BE2C (cell line): Measurements from ENCODE around the gene RNASE1.
"Not testable (repeated sequence)": the region's sequence is repeated elsewhere in the genome, so short reads cannot be mapped to it uniquely, and the experiment has no call there.

Experiments
- DNase-seq: peaks from one replicate; pipeline ENCODE4 v3.0.0-alpha.2; 2020
- H3K27me3 ChIP-seq: fragments of 250-450 bp; sonication (Bioruptor Pico); 2 replicates; pipeline ENCODE4 v1.5.1; 2020; ENCODE audit warnings: mild to moderate bottlenecking
- H3K36me3 ChIP-seq: fragments of 250-450 bp; sonication (Bioruptor Pico); 2 replicates; pipeline ENCODE4 v1.5.1; 2020; ENCODE audit warnings: mild to moderate bottlenecking
- H3K4me1 ChIP-seq: fragments of 250-450 bp; sonication (Bioruptor Pico); 2 replicates; pipeline ENCODE4 v1.5.1; 2020
- H3K4me3 ChIP-seq: 2 replicates; pipeline ENCODE4 v1.5.1; 2011; ENCODE audit warnings: low read depth, low read length
- H3K9me3 ChIP-seq: fragments of 250-450 bp; sonication (Bioruptor Pico); 2 replicates; pipeline ENCODE4 v1.5.1; 2020
- TF ChIP-seq, protein P1 (sequence below): IDR thresholded peaks from 2 replicates; pipeline ENCODE4 v1.5.1; 2012; ENCODE audit warnings: mild to moderate bottlenecking, low read depth, low read length

Gene RNASE1

DNA sequence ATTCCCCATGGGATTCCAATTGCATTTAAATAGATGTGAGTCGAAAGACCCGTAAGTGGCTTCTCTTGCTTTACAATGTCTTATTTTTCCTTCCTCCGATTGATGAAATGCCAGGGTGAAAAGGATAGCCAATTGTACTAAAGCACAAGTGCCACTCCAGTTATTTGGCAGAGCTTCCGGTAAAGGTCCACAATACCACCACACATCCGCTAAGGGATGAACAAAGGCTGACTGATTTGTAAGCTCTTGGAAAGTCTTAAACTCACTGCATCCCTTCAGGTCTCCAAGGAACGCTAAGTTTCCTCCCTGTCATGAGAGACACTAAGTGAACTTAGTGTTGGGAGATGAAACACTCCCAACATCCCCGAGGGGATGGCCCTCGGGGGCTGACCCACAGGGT, 21.2 kb upstream of the RNASE1 start:
- H3K36me3 ChIP-seq: no peaks in the 10 kb centered on the region
- TF ChIP-seq, protein P1, sequence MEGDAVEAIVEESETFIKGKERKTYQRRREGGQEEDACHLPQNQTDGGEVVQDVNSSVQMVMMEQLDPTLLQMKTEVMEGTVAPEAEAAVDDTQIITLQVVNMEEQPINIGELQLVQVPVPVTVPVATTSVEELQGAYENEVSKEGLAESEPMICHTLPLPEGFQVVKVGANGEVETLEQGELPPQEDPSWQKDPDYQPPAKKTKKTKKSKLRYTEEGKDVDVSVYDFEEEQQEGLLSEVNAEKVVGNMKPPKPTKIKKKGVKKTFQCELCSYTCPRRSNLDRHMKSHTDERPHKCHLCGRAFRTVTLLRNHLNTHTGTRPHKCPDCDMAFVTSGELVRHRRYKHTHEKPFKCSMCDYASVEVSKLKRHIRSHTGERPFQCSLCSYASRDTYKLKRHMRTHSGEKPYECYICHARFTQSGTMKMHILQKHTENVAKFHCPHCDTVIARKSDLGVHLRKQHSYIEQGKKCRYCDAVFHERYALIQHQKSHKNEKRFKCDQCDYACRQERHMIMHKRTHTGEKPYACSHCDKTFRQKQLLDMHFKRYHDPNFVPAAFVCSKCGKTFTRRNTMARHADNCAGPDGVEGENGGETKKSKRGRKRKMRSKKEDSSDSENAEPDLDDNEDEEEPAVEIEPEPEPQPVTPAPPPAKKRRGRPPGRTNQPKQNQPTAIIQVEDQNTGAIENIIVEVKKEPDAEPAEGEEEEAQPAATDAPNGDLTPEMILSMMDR: no peak
- no peak for DNase-seq

DNA sequence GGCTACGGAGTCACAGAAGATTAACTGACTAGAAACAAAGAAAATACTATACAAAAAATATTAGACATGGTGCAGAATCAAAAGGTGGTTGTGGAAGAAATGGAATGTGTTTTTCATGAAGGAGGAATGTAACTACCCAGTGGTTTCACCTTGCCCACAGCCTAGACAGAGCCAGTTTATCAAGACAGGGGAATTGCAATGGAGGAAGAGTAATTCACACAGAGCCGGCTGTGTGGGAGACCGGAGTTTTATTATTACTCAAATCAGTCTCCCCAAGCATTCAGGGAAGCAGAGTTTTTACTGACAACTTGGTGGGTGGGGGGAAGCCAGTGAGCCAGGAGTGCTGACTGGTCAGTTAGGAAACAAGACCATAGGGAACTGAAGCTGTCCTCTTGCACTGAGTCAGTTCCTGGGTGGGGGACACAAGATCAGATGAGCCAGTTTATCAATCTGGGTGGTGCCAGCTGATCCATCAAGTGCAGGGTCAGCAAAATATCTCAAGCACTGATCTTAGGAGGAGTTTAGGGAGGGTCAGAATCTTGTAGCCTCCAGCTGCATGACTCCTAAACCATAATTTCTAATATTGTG, 19.0 kb upstream of the RNASE1 start:
- not testable (repeated sequence) for DNase-seq, H3K9me3 ChIP-seq, H3K36me3 ChIP-seq, H3K4me1 ChIP-seq, H3K4me3 ChIP-seq
- H3K27me3 ChIP-seq: peaks cover 57% of the 10 kb centered on the region

More for the DNA sequence above, 21.2 kb upstream of the RNASE1 start:
- Histone ChIP-seq H3K27me3 (peaks cover 46% of the 10 kb centered on the region), H3K9me3 (no peaks in the 10 kb centered on the region), H3K4me3 (no peak overlapping the region), H3K4me1 (no peaks in the 10 kb centered on the region)

- Histone ChIP-seq H3K36me3 (no peaks in the 10 kb centered on the region), H3K9me3 (no peaks in the 10 kb centered on the region), H3K4me1 (no peaks in the 10 kb centered on the region), H3K27me3 (peaks cover 60% of the 10 kb centered on the region), H3K4me3 (no peak overlapping the region)
- TF ChIP-seq, protein P1: no peak
- DNase-seq: no peak
Measured at GRCh38 chr14:20820063-20820904, 17.6 kb upstream of the RNASE1 start.

GRCh38 chr14:20818861-20819260, 16.2 kb upstream of the RNASE1 start:
- no peaks in the 10 kb centered on the region for H3K4me1 ChIP-seq
- peaks cover 52% of the 10 kb centered on the region for H3K27me3 ChIP-seq
- TF ChIP-seq, protein P1: 0 out of 2 replicates have a peak, but pooled peaks have one; percentile 8
- no peaks in the 10 kb centered on the region for H3K36me3 ChIP-seq
- no peak overlapping the region for H3K4me3 ChIP-seq
- no peak for DNase-seq
- no peaks in the 10 kb centered on the region for H3K9me3 ChIP-seq

GRCh38 chr14:20815946-20816345, 13.3 kb upstream of the RNASE1 start:
- DNase-seq, H3K9me3 ChIP-seq, H3K4me3 ChIP-seq, H3K36me3 ChIP-seq, H3K4me1 ChIP-seq: not testable (repeated sequence)
- H3K27me3 ChIP-seq: peaks cover 27% of the 10 kb centered on the region

DNA sequence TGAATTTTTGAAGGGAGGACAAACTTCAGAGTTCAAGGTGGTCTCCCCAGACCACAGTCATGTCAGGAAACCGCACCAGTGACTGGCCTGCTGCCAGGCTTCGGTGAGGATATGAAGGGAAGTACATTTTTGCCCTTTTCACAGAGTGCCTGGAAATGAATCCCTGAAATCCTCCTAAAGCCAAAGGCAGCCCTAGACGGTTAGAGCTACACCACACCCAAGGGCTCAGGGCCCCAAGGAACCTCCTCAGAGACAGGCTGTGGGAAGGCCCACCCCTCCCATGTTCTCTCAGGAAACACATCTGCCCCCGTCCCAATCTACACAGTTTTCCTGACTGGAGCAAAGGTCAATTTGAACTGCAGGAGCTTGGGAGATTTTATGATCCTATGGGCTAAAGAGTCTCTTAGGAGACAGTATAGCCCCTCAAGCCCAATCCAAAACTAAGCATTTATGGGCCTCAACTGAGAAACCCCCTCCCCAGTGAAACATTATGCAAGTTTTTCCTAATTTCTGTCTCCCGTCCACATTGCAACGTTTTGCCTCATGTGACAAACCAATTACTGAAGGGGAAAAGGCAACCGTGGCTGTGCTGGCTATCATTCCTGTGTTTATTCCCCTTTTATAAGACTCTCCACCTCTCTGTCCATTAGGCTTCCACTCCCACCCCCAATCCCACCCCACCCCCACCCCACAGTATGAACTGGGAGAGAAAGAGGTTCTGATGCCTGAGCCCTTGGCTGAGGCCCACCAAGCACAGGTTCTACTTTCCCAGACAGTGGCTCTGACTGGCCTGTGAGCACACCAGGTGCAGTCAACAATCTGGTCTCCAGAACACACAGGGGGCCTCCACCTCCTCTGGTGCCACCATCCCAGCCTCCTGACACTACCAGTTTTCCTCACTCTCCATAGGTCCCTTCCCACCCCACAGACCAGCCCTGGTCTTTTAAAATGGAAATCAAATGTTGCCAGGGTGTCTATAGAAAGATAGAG, 9.6 kb upstream of the RNASE1 start:
- Histone ChIP-seq H3K36me3 (no peaks in the 10 kb centered on the region), H3K4me3 (no peak overlapping the region), H3K9me3 (no peaks in the 10 kb centered on the region), H3K27me3 (peaks cover 38% of the 10 kb centered on the region), H3K4me1 (no peaks in the 10 kb centered on the region)
- no peak for DNase-seq
- TF ChIP-seq, protein P1: no peak
